Erythroblast (primary cell): ENCODE measurements around the gene EPB41L1.

Source experiments
- GATA1 ChIP-seq: IDR thresholded peaks from 2 replicates; pipeline ENCODE4 v1.6.1; 2011; ENCODE audit warnings: low read depth, mild to moderate bottlenecking, control low read depth, low read length, moderate library complexity
- POLR2A ChIP-seq: IDR thresholded peaks from 2 replicates; pipeline ENCODE4 v1.6.1; 2011; ENCODE audit warnings: mild to moderate bottlenecking, low read length

DNA sequence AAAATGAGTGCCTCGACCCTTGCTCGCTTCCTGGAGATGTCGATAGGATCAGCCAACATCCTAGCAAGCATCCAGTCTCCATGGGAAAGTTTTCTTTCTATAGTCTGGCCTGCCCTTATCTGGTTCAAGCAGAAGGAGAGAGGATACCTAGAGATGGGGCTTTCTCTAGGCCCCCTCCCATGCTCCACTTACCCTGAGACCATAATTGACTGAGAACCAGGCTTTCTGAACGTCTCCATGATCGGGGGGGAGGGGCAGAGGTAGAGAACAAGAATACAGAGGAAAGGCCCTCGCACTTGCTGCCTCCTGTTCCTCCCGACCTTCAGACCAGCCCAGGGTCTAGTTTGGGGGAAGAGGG, 31.6 kb upstream of the EPB41L1 start:
- TF ChIP-seq POLR2A (no peak), GATA1 (no peak)
